A549 (cell line): ENCODE data around the gene UGT1A7. TPM values are rescaled to one million over a fixed set of nuclear protein-coding genes. Genes with fewer than 3 reads are reported as not detected.
"Not testable (repeated sequence)": the region's sequence is repeated elsewhere in the genome, so short reads cannot be mapped to it uniquely, and the experiment has no call there.

Source experiments
- ATAC-seq, 2 experiments: fragments of 200-7000 bp in 1 of 2; fragments of >200 bp in 1 of 2; cut with Nextera tagmentation in 1 of 2; cut with Tn5 transposase in 1 of 2; 3 replicates each; pipeline versions ENCODE4 v1.8.0 to v1.9.1; 2018 to 2020; ENCODE audit warnings: mild to moderate bottlenecking in 1 of 2, moderate library complexity in 1 of 2
- CTCF ChIA-PET: fragments of 300-600 bp; sonication (Branson Sonifier 250); formaldehyde crosslinking; extraction: SDS; loops from one replicate; lab custom pipeline; 2021; ENCODE audit warnings: antibody characterized with exemption, inconsistent platforms; lab: Yijun Ruan, JAX
- POLR2A ChIA-PET: fragments of 350-600 bp; formaldehyde crosslinking; extraction: SDS; loops from one replicate; lab custom pipeline; 2021; ENCODE audit warnings: antibody characterized with exemption, inconsistent platforms; lab: Yijun Ruan, JAX
- DNase-seq, 2 experiments: peaks; one replicate each; pipeline versions ENCODE4 v3.0.0 to v3.0.0-alpha.2; 2011 to 2016; ENCODE audit warnings: low read depth in 1 of 2, low spot score in 1 of 2
- FAIRE-seq: peaks from 2 replicates; lab custom pipeline; 2011; peaks lifted over from hg19 to GRCh38; lab: Jason Lieb, UNC
- H3K27ac ChIP-seq, 2 experiments: fragments of >200 bp; sonication (Bioruptor Twin); formaldehyde crosslinking; 3 replicates each; pipeline ENCODE4 v1.5.1; 2016 to 2017
- H3K4me1 ChIP-seq: fragments of >200 bp; sonication (Bioruptor Twin); formaldehyde crosslinking; 3 replicates; pipeline ENCODE4 v1.6.1; 2016
- H3K4me2 ChIP-seq: fragments of >200 bp; sonication (Bioruptor Twin); formaldehyde crosslinking; 3 replicates; pipeline ENCODE4 v1.6.1; 2016
- H3K4me3 ChIP-seq: fragments of >200 bp; sonication (Bioruptor Twin); formaldehyde crosslinking; 3 replicates; pipeline ENCODE4 v1.5.1; 2016
- H3K9me3 ChIP-seq: fragments of >200 bp; sonication (Bioruptor Twin); formaldehyde crosslinking; 3 replicates; pipeline ENCODE4 v1.6.1; 2016
- ATOH8 ChIP-seq: fragments of 250-450 bp; sonication (Bioruptor Pico); IDR thresholded peaks from 2 replicates; pipeline ENCODE4 v1.5.0; 2020; ENCODE audit warnings: low read depth, mild to moderate bottlenecking, moderate library complexity
- BHLHE40 ChIP-seq: IDR thresholded peaks from 2 replicates; pipeline ENCODE4 v1.6.1; 2012; ENCODE audit warnings: low read depth, low read length, inconsistent platforms
- CBX8 ChIP-seq: fragments of 200-600 bp; sonication (generic); IDR thresholded peaks from 2 replicates; pipeline ENCODE4 v1.6.1; 2016
- CHD2 ChIP-seq: fragments of 150-350 bp; IDR thresholded peaks from 2 replicates; pipeline ENCODE4 v1.6.1; 2014; ENCODE audit warnings: low read length; ENCODE audit not compliant: partially characterized antibody
- CHD4 ChIP-seq: fragments of 200-600 bp; sonication (generic); IDR thresholded peaks from 2 replicates; pipeline ENCODE4 v1.6.1; 2016; ENCODE audit warnings: antibody characterized with exemption, mild to moderate bottlenecking, borderline replicate concordance
- E2F6 ChIP-seq: IDR thresholded peaks from 2 replicates; pipeline ENCODE4 v1.6.1; 2012; ENCODE audit warnings: low read depth, borderline replicate concordance
- ELK1 ChIP-seq: fragments of 150-350 bp; IDR thresholded peaks from 2 replicates; pipeline ENCODE4 v1.6.1; 2014; ENCODE audit warnings: low read depth, mild to moderate bottlenecking, low read length
- ESRRA ChIP-seq: fragments of 150-350 bp; IDR thresholded peaks from 2 replicates; pipeline ENCODE4 v1.6.1; 2014; ENCODE audit warnings: mild to moderate bottlenecking, low read length, borderline replicate concordance
- FOSL2 ChIP-seq, 2 experiments: fragments of 450-650 bp in 1 of 2; fragments of >200 bp in 1 of 2; sonication (Bioruptor Twin) in 1 of 2; formaldehyde crosslinking; IDR thresholded peaks; 2 replicates each; pipeline versions ENCODE4 v1.5.0 to v1.6.1; 2016 to 2020; ENCODE audit warnings: mild to moderate bottlenecking in 1 of 2, moderate library complexity in 1 of 2
- HEYL ChIP-seq: fragments of 250-450 bp; sonication (Bioruptor Pico); IDR thresholded peaks from 2 replicates; pipeline ENCODE4 v1.8.0; 2021; ENCODE audit warnings: mild to moderate bottlenecking, moderate library complexity
- HMGXB4 ChIP-seq: fragments of 250-450 bp; sonication (Bioruptor Pico); IDR thresholded peaks from 2 replicates; pipeline ENCODE4 v1.5.0; 2021; ENCODE audit warnings: mild to moderate bottlenecking, moderate library complexity, borderline replicate concordance
- HOXA7 ChIP-seq: fragments of 250-450 bp; sonication (Bioruptor Pico); IDR thresholded peaks from 2 replicates; pipeline ENCODE4 v1.5.0; 2020; ENCODE audit warnings: mild to moderate bottlenecking, moderate library complexity
- JUN ChIP-seq, 2 experiments: fragments of >200 bp; sonication (Bioruptor Twin); formaldehyde crosslinking; IDR thresholded peaks; 2 replicates in 1 of 2; 3 replicates in 1 of 2; pipeline ENCODE4 v1.6.1; 2016 to 2017
- JUNB ChIP-seq: fragments of >200 bp; sonication (Bioruptor Twin); formaldehyde crosslinking; IDR thresholded peaks from 2 replicates; pipeline ENCODE4 v1.6.1; 2016
- KDM1A ChIP-seq: fragments of 200-600 bp; sonication (generic); IDR thresholded peaks from 2 replicates; pipeline ENCODE4 v1.6.1; 2016; ENCODE audit warnings: low read depth, mild to moderate bottlenecking
- MAFK ChIP-seq: fragments of 450-650 bp; IDR thresholded peaks from 2 replicates; pipeline ENCODE4 v1.6.1; 2014; ENCODE audit not compliant: partially characterized antibody
- MAX ChIP-seq: IDR thresholded peaks from 2 replicates; pipeline ENCODE4 v1.6.1; 2012
- NPAS2 ChIP-seq: fragments of 250-450 bp; sonication (Bioruptor Pico); IDR thresholded peaks from 2 replicates; pipeline ENCODE4 v1.8.0; 2022; ENCODE audit warnings: mild to moderate bottlenecking, moderate library complexity, borderline replicate concordance
- NR3C1 ChIP-seq: fragments of >200 bp; sonication (Bioruptor Twin); formaldehyde crosslinking; IDR thresholded peaks from 3 replicates; pipeline ENCODE4 v1.6.1; 2017
- PBX3 ChIP-seq: IDR thresholded peaks from 2 replicates; pipeline ENCODE4 v1.6.1; 2012
- PHF8 ChIP-seq: fragments of 200-600 bp; sonication (generic); IDR thresholded peaks from 2 replicates; pipeline ENCODE4 v1.6.1; 2016; ENCODE audit warnings: low read depth, mild to moderate bottlenecking, antibody characterized with exemption, moderate library complexity, borderline replicate concordance
- POLR2A ChIP-seq: IDR thresholded peaks from 2 replicates; pipeline ENCODE4 v1.6.1; 2012; ENCODE audit warnings: mild to moderate bottlenecking, low read length
- RFX5 ChIP-seq: fragments of 450-650 bp; IDR thresholded peaks from 2 replicates; pipeline ENCODE4 v1.7.1; 2014; ENCODE audit warnings: antibody characterized with exemption, mild to moderate bottlenecking, moderate library complexity
- SREBF2 ChIP-seq: fragments of 450-650 bp; IDR thresholded peaks from 2 replicates; pipeline ENCODE4 v1.6.1; 2014; ENCODE audit warnings: mild to moderate bottlenecking, moderate library complexity
- TFCP2L1 ChIP-seq: fragments of 250-450 bp; sonication (Bioruptor Pico); IDR thresholded peaks from 2 replicates; pipeline ENCODE4 v1.5.0; 2021; ENCODE audit warnings: mild to moderate bottlenecking
- ZFP36 ChIP-seq: fragments of 450-650 bp; IDR thresholded peaks from 2 replicates; pipeline ENCODE4 v1.6.1; 2014; ENCODE audit warnings: borderline replicate concordance; ENCODE audit not compliant: partially characterized antibody
- ZSCAN20 ChIP-seq: fragments of 250-450 bp; sonication (Bioruptor Pico); IDR thresholded peaks from 2 replicates; pipeline ENCODE4 v1.8.0; 2022; ENCODE audit warnings: mild to moderate bottlenecking, moderate library complexity
- WGBS: methylation state at CpG from one replicate; pipeline ENCODE4 v1.1.6; 2017; ENCODE audit errors: missing lambda C conversion rate; 5-methylcytosine and 5-hydroxymethylcytosine counted together
- polyA plus RNA-seq, 4 experiments: library from polyadenylated mRNA; depleted of rRNA in 3 of 4; stranded (reverse); fragments of >200 nt; fragmentation: RNase III in 1 of 4; extraction: RNeasy Plus Mini Kit Qiagen cat#74134 plus additional on column Dnase treatment in 1 of 4; gene quantifications; 2 replicates in 3 of 4; 3 replicates in 1 of 4; pipeline ENCODE4 v1.2.3, GENCODE V29; 2011 to 2017

Gene UGT1A7
- polyA plus RNA-seq, 2 of the 4 experiments (the other 2 are of a cell fraction) = 8.9 to 9.8 TPM

GRCh38 chr2:233643128-233643527 lies 38.6 kb upstream of the UGT1A7 start:
- 67% methylated on average over 1 of the region's 1 CpG for WGBS
- no peaks in the 10 kb centered on the region for H3K4me1 ChIP-seq
- TF ChIP-seq ESRRA (no peak), JUNB (no peak), NPAS2 (CRISPR knock-in tag) (no peak), NR3C1 (no peak), TFCP2L1 (CRISPR knock-in tag) (no peak), FOSL2 (IDR thresholded peaks at IDR 0.05) (no peak), FOSL2 (CRISPR knock-in tag; IDR thresholded peaks at IDR 0.05) (no peak), SREBF2 (no peak), KDM1A (no peak), PBX3 (no peak), MAFK (no peak), PHF8 (no peak), BHLHE40 (no peak)
- TF ChIP-seq, all 56 proteins: peak for 0
- no peak overlapping the region for H3K4me3 ChIP-seq
- peak overlapping the region in 1 of 2 experiments; percentile 60; a peak in 3 of 6 replicates for H3K27ac ChIP-seq
- DNase-seq (peak in 1 of 2 experiments; percentile 64), ATAC-seq (peak in 1 of 2 experiments; percentile 87; a peak in 3 of 6 replicates), FAIRE-seq (no peak)
- no peak overlapping the region for H3K4me2 ChIP-seq
- ChIA-PET CTCF (interaction anchor here (1.1 kb wide), 1 partner anchor 48 kb away, joined by 4 read pairs; no protein-coding TSS in a partner anchor), POLR2A (no interaction called here)
- peaks cover 50% of the 10 kb centered on the region for H3K9me3 ChIP-seq

GRCh38 chr2:233646033-233646432 lies 35.7 kb upstream of the UGT1A7 start:
- FAIRE-seq, ATAC-seq, H3K4me2 ChIP-seq, H3K27ac ChIP-seq, POLR2A ChIA-PET, H3K4me1 ChIP-seq, CTCF ChIA-PET, H3K4me3 ChIP-seq: not testable (repeated sequence)
- DNase-seq = peak in 1 of 2 experiments; percentile 31
- peaks cover 50% of the 10 kb centered on the region for H3K9me3 ChIP-seq
- WGBS = 80% methylated on average over 3 of the region's 3 CpGs
- TF ChIP-seq ZFP36 = peak; percentile 98

- no peaks in the 10 kb centered on the region for H3K4me1 ChIP-seq
- 89% methylated on average over 4 of the region's 4 CpGs for WGBS
- no peak for DNase-seq
- H3K9me3 ChIP-seq = peaks cover 14% of the 10 kb centered on the region
- no peak overlapping the region for H3K4me3 ChIP-seq
- no peak for TF ChIP-seq ELK1
- no peak for TF ChIP-seq HOXA7
- TF ChIP-seq CHD2 = no peak
- TF ChIP-seq ZSCAN20 (CRISPR knock-in tag) = no peak
- TF ChIP-seq JUN (IDR thresholded peaks at IDR 0.05) = no peak
- no peak for TF ChIP-seq ESRRA
- TF ChIP-seq ZFP36 = no peak
- no peak for TF ChIP-seq NR3C1
- no peak for TF ChIP-seq MAX
- no peak for TF ChIP-seq POLR2A
- TF ChIP-seq E2F6 = no peak
- no peak for TF ChIP-seq MAFK
- TF ChIP-seq HEYL (CRISPR knock-in tag) = no peak
- TF ChIP-seq NPAS2 (CRISPR knock-in tag) = no peak
- no peak for TF ChIP-seq RFX5
- TF ChIP-seq CBX8 = no peak
- no peak for TF ChIP-seq ATOH8 (CRISPR knock-in tag)
- no peak for TF ChIP-seq HMGXB4 (CRISPR knock-in tag)
- no peak for TF ChIP-seq FOSL2 (IDR thresholded peaks at IDR 0.05)
- no peak for TF ChIP-seq FOSL2 (CRISPR knock-in tag; IDR thresholded peaks at IDR 0.05)
- no peak for TF ChIP-seq CHD4
- FAIRE-seq = no peak
- ChIA-PET POLR2A (no interaction called here), CTCF (no interaction called here)
- no peak overlapping the region for H3K4me2 ChIP-seq
- ATAC-seq = no peak
- H3K27ac ChIP-seq = peak overlapping the region in 1 of 2 experiments; percentile 59; a peak in 2 of 6 replicates
Measured at GRCh38 chr2:233650981-233651380, 30.7 kb upstream of the UGT1A7 start.
